HCT116 (cell line): ENCODE results near the gene FRMD4A. TPM values are rescaled to one million over a fixed set of nuclear protein-coding genes. Genes with fewer than 3 reads are reported as not detected.

Experiments used
- ATAC-seq: fragments of 200-7000 bp; cut with Tn5 transposase; 2 replicates; pipeline ENCODE4 v1.9.1; 2020; ENCODE audit warnings: mild to moderate bottlenecking, moderate library complexity
- BruUV-seq: library from RNA; stranded (reverse); fragments of 400-500 nt; replicated peaks from 2 replicates; lab custom pipeline; 2021; lab: Mats Ljungman, UMichigan
- CTCF ChIA-PET: fragments of 300-600 bp; sonication (Branson Sonifier 250); formaldehyde crosslinking; loops from one replicate; lab custom pipeline; 2021; ENCODE audit warnings: antibody characterized with exemption; lab: Charles Lee
- POLR2A ChIA-PET: fragments of 300-600, 350-600 bp; sonication (Branson Sonifier 250); formaldehyde crosslinking; loops from one replicate; lab custom pipeline; 2021; ENCODE audit warnings: antibody characterized with exemption; lab: Charles Lee
- RAD21 ChIA-PET, 2 experiments: fragments of 300-600 bp; sonication (Branson Sonifier 250); formaldehyde crosslinking; loops; one replicate each; lab custom pipeline; 2023; ENCODE audit warnings: low total read pairs in 2 of 2; ENCODE audit not compliant: uncharacterized antibody in 2 of 2, unreplicated experiment in 2 of 2, low non-redundant PET in 1 of 2; lab: Charles Lee
- DNase-seq: peaks from one replicate; pipeline ENCODE4 v3.0.0-alpha.2; 2010; ENCODE audit warnings: low read depth, low spot score
- H2AFZ ChIP-seq: fragments of 200-600 bp; shearing (Covaris generic), sonication (generic); 2 replicates; pipeline ENCODE4 v1.6.1; 2017; ENCODE audit warnings: low read depth, mixed run types, mixed read lengths, antibody characterized with exemption, low read length; ENCODE audit not compliant: poor library complexity, severe bottlenecking
- H3K27ac ChIP-seq: 2 replicates; pipeline ENCODE4 v1.5.1; 2012; ENCODE audit warnings: low read depth, low read length
- H3K27me3 ChIP-seq: fragments of 200-600 bp; sonication (generic); 2 replicates; pipeline ENCODE4 v1.6.1; 2016; ENCODE audit warnings: mixed run types, low read length, mixed read lengths; ENCODE audit not compliant: insufficient read depth
- H3K36me3 ChIP-seq, 2 experiments: fragments of 200-500 bp in 1 of 2; fragments of 200-600 bp in 1 of 2; sonication (Bioruptor generic) in 1 of 2; sonication (generic) in 1 of 2; 2 replicates each; pipeline versions ENCODE4 v1.5.1 to v1.6.1; 2014 to 2016; ENCODE audit warnings: low read length in 2 of 2, inconsistent platforms in 1 of 2, mixed read lengths in 1 of 2, mixed run types in 1 of 2; ENCODE audit not compliant: insufficient read depth in 2 of 2, control insufficient read depth in 1 of 2
- H3K4me1 ChIP-seq, 2 experiments: fragments of 200-600 bp in 1 of 2; sonication (generic) in 1 of 2; 2 replicates each; pipeline versions ENCODE4 v1.5.1 to v1.6.1; 2012 to 2017; ENCODE audit warnings: low read length in 2 of 2, inconsistent platforms in 1 of 2, mild to moderate bottlenecking in 1 of 2, mixed read lengths in 1 of 2, mixed run types in 1 of 2, moderate library complexity in 1 of 2; ENCODE audit not compliant: insufficient read depth in 2 of 2, control insufficient read depth in 1 of 2
- H3K4me2 ChIP-seq: fragments of 200-600 bp; sonication (generic); 2 replicates; pipeline ENCODE4 v1.6.1; 2017; ENCODE audit warnings: mixed run types, low read length, mixed read lengths
- H3K4me3 ChIP-seq, 2 experiments: fragments of 200-600 bp in 1 of 2; sonication (generic) in 1 of 2; replicated peaks in 1 of 2; 2 replicates each; pipeline ENCODE4 v1.5.1; 2011 to 2016; ENCODE audit warnings: low read length in 2 of 2, control low read depth in 1 of 2, low read depth in 1 of 2, mild to moderate bottlenecking in 1 of 2, mixed read lengths in 1 of 2, mixed run types in 1 of 2
- H3K79me2 ChIP-seq: fragments of 200-600 bp; sonication (generic); 2 replicates; pipeline ENCODE4 v1.6.1; 2017; ENCODE audit warnings: mild to moderate bottlenecking, mixed run types, low read length, moderate library complexity, mixed read lengths; ENCODE audit not compliant: insufficient read depth
- H3K9ac ChIP-seq: fragments of 200-600 bp; sonication (generic); 2 replicates; pipeline ENCODE4 v1.6.1; 2016; ENCODE audit warnings: low read length, mixed read lengths
- H3K9me2 ChIP-seq: fragments of 200-600 bp; sonication (generic), shearing (Covaris generic); 2 replicates; pipeline ENCODE4 v1.6.1; 2017; ENCODE audit warnings: mixed run types, mild to moderate bottlenecking, moderate library complexity; ENCODE audit not compliant: insufficient read depth
- H3K9me3 ChIP-seq, 2 experiments: fragments of 200-500 bp in 1 of 2; fragments of 200-600 bp in 1 of 2; sonication (Bioruptor generic) in 1 of 2; sonication (generic) in 1 of 2; 2 replicates each; pipeline ENCODE4 v1.6.1; 2014 to 2017; ENCODE audit warnings: low read length in 2 of 2, mixed read lengths in 2 of 2, inconsistent platforms in 1 of 2, low read depth in 1 of 2, mild to moderate bottlenecking in 1 of 2, mixed run types in 1 of 2, moderate library complexity in 1 of 2; ENCODE audit not compliant: control insufficient read depth in 1 of 2, insufficient read depth in 1 of 2
- H4K20me1 ChIP-seq: fragments of 200-600 bp; sonication (generic), shearing (Covaris generic); 2 replicates; pipeline ENCODE4 v1.6.1; 2017; ENCODE audit warnings: mixed run types, mild to moderate bottlenecking, moderate library complexity; ENCODE audit not compliant: insufficient read depth
- CEBPB ChIP-seq: IDR thresholded peaks from 2 replicates; pipeline ENCODE4 v1.6.1; 2012; ENCODE audit warnings: low read depth
- EGR1 ChIP-seq: IDR thresholded peaks from 2 replicates; pipeline ENCODE4 v1.6.1; 2012; ENCODE audit warnings: low read depth
- EZH2 ChIP-seq: fragments of 200-600 bp; sonication (generic); IDR thresholded peaks from 2 replicates; pipeline ENCODE4 v1.6.1; 2017; ENCODE audit warnings: antibody characterized with exemption, mixed run types
- EZH2phosphoT487 ChIP-seq: fragments of 200-600 bp; IDR thresholded peaks from 2 replicates; pipeline ENCODE4 v1.6.1; 2018; ENCODE audit warnings: antibody characterized with exemption, borderline replicate concordance
- FOSL1 ChIP-seq: IDR thresholded peaks from 2 replicates; pipeline ENCODE4 v1.6.1; 2012; ENCODE audit warnings: low read depth
- JUND ChIP-seq: IDR thresholded peaks from 2 replicates; pipeline ENCODE4 v1.6.1; 2012
- POLR2AphosphoS5 ChIP-seq: IDR thresholded peaks from 2 replicates; pipeline ENCODE4 v1.6.1; 2011; ENCODE audit warnings: mild to moderate bottlenecking, low read depth, low read length, moderate library complexity
- RAD21 ChIP-seq: IDR thresholded peaks from 2 replicates; pipeline ENCODE4 v1.6.1; 2012; ENCODE audit warnings: low read depth, mild to moderate bottlenecking
- SIN3A ChIP-seq: IDR thresholded peaks from 2 replicates; pipeline ENCODE4 v1.6.1; 2012; ENCODE audit warnings: low read depth
- TCF7L2 ChIP-seq: IDR thresholded peaks from 2 replicates; pipeline ENCODE4 v1.7.0; 2011; ENCODE audit warnings: borderline replicate concordance, inconsistent platforms; ENCODE audit not compliant: insufficient read depth, insufficient read length; ENCODE audit errors: extremely low read depth
- YY1 ChIP-seq: IDR thresholded peaks from 2 replicates; pipeline ENCODE4 v1.6.1; 2011; ENCODE audit warnings: low read length, low read depth, moderate library complexity, mild to moderate bottlenecking; ENCODE audit not compliant: insufficient replicate concordance; ENCODE audit errors: extremely low read depth
- ZFX ChIP-seq: fragments of 450-650 bp; IDR thresholded peaks from 2 replicates; pipeline ENCODE4 v1.6.1; 2017
- intact Hi-C: fragments of 100-400 bp; cut with micrococcal nuclease; formaldehyde crosslinking; loops from 2 replicates; pipeline ENCODE4 v1.10.0; 2022
- total RNA-seq: library from RNA; stranded (reverse); gene quantifications from one replicate; pipeline ENCODE4 v1.2.1, GENCODE V29; 2021; ENCODE audit not compliant: unreplicated experiment
- TF ChIP-seq, protein P1 (sequence below): IDR thresholded peaks from 2 replicates; pipeline ENCODE4 v1.6.1; 2011; ENCODE audit warnings: mild to moderate bottlenecking, low read length, moderate library complexity; ENCODE audit not compliant: insufficient replicate concordance; ENCODE audit errors: extremely low read depth
- TF ChIP-seq, protein P2 (sequence below), 3 experiments: fragments of 200-600 bp in 1 of 3; sonication (generic) in 1 of 3; IDR thresholded peaks in 2 of 3; conservative IDR thresholded peaks in 1 of 3; 2 replicates each; pipeline ENCODE4 v1.5.1; 2012 to 2017; ENCODE audit warnings: low read depth in 2 of 3, low read length in 2 of 3, antibody characterized with exemption in 1 of 3, borderline replicate concordance in 1 of 3, control low read depth in 1 of 3, mild to moderate bottlenecking in 1 of 3, mixed read lengths in 1 of 3, mixed run types in 1 of 3, moderate library complexity in 1 of 3; ENCODE audit not compliant: insufficient read depth in 1 of 3

Gene FRMD4A
- total RNA-seq, 1 experiment from 2014 or later = 0.20 TPM

DNA sequence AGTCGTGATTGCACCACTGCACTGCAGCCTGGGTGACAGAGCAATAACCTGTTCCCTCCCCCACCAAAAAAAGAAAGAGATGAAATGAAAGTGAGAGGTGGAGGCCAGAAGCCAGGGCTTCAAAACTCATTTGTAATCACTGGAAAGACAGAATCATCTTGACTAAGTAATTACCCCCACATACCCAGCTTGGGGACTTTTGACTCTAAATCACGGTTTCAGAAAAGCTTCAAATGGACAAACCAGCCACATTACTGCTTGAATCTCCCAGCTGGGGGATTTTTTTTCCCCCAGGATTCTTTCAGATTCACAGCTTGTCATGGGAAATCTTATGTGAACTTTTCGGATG lies 361.0 kb downstream of the FRMD4A start:
- BruUV-seq = no TSS peak
- Histone ChIP-seq H4K20me1 (no peaks in the 10 kb centered on the region), H3K79me2 (no peaks in the 10 kb centered on the region), H2AFZ (no peak overlapping the region), H3K27ac (no peak overlapping the region), H3K4me3 (no peak overlapping the region), H3K27me3 (peaks cover 35% of the 10 kb centered on the region), H3K9ac (no peak overlapping the region), H3K4me2 (no peak overlapping the region), H3K9me2 (no peaks in the 10 kb centered on the region), H3K9me3 (no peaks in the 10 kb centered on the region), H3K36me3 (no peaks in the 10 kb centered on the region), H3K4me1 (no peaks in the 10 kb centered on the region)
- TF ChIP-seq RAD21 (no peak), YY1 (no peak), POLR2AphosphoS5 (no peak), CEBPB (no peak), JUND (no peak), EZH2phosphoT487 (no peak), SIN3A (no peak), FOSL1 (no peak), ZFX (no peak), TCF7L2 (no peak), EZH2 (no peak), EGR1 (no peak)
- TF ChIP-seq, protein P1, sequence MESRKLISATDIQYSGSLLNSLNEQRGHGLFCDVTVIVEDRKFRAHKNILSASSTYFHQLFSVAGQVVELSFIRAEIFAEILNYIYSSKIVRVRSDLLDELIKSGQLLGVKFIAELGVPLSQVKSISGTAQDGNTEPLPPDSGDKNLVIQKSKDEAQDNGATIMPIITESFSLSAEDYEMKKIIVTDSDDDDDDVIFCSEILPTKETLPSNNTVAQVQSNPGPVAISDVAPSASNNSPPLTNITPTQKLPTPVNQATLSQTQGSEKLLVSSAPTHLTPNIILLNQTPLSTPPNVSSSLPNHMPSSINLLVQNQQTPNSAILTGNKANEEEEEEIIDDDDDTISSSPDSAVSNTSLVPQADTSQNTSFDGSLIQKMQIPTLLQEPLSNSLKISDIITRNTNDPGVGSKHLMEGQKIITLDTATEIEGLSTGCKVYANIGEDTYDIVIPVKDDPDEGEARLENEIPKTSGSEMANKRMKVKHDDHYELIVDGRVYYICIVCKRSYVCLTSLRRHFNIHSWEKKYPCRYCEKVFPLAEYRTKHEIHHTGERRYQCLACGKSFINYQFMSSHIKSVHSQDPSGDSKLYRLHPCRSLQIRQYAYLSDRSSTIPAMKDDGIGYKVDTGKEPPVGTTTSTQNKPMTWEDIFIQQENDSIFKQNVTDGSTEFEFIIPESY = no peak
- TF ChIP-seq, protein P2, sequence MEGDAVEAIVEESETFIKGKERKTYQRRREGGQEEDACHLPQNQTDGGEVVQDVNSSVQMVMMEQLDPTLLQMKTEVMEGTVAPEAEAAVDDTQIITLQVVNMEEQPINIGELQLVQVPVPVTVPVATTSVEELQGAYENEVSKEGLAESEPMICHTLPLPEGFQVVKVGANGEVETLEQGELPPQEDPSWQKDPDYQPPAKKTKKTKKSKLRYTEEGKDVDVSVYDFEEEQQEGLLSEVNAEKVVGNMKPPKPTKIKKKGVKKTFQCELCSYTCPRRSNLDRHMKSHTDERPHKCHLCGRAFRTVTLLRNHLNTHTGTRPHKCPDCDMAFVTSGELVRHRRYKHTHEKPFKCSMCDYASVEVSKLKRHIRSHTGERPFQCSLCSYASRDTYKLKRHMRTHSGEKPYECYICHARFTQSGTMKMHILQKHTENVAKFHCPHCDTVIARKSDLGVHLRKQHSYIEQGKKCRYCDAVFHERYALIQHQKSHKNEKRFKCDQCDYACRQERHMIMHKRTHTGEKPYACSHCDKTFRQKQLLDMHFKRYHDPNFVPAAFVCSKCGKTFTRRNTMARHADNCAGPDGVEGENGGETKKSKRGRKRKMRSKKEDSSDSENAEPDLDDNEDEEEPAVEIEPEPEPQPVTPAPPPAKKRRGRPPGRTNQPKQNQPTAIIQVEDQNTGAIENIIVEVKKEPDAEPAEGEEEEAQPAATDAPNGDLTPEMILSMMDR (IDR thresholded peaks at IDR 0.05 in 2 of 3, conservative IDR thresholded peaks at IDR 0.05 in 1 of 3; ENCODE audit: borderline replicate concordance in 1 of 3, insufficient read depth in 1 of 3, low read depth in 2 of 3, low read length in 2 of 3) = no peak
- POLR2A ChIA-PET = no interaction called here
- CTCF ChIA-PET = no interaction called here
- no peak for DNase-seq
- RAD21 ChIA-PET = no interaction called here
- intact Hi-C loops = no loop called here
- no peak for ATAC-seq
